Activated naive CD8-positive, alpha-beta T cell treated with anti-CD3 and anti-CD28 coated beads, Interleukin-2, amount 10 ng/mL, durations not matched to agents 7 days and 5 days (primary cell): Measurements from ENCODE around the gene RFT1. TPM values are rescaled to one million over a fixed set of nuclear protein-coding genes. Genes with fewer than 3 reads are reported as not detected.

ENCODE experiments used
- ATAC-seq: fragments of 150-1000 bp; cut with Tn5 transposase; one replicate; pipeline ENCODE4 v1.10.0; 2021; ENCODE audit warnings: low read depth, moderate library complexity
- POLR2A ChIA-PET: fragments of 350-600 bp; sonication (Branson Sonifier 250); formaldehyde crosslinking; loops from one replicate; lab custom pipeline; 2021; ENCODE audit warnings: antibody characterized with exemption; lab: Charles Lee
- DNase-seq: peaks from one replicate; pipeline ENCODE4 v3.0.0; 2021
- H3K27ac Mint-ChIP-seq: one replicate; pipeline ENCODE4 v1.8.0; 2022; ENCODE audit warnings: mild to moderate bottlenecking, mixed read lengths
- H3K27me3 Mint-ChIP-seq: one replicate; pipeline ENCODE4 v1.8.0; 2022; ENCODE audit warnings: mild to moderate bottlenecking, moderate library complexity, mixed read lengths
- H3K36me3 Mint-ChIP-seq: one replicate; pipeline ENCODE4 v1.8.0; 2021; ENCODE audit warnings: mild to moderate bottlenecking, mixed read lengths
- H3K4me1 Mint-ChIP-seq: one replicate; pipeline ENCODE4 v1.8.0; 2021; ENCODE audit warnings: mixed read lengths
- H3K4me3 Mint-ChIP-seq: one replicate; pipeline ENCODE4 v1.8.0; 2022; ENCODE audit warnings: mild to moderate bottlenecking, moderate library complexity, mixed read lengths
- H3K9me3 Mint-ChIP-seq: one replicate; pipeline ENCODE4 v1.8.0; 2021; ENCODE audit warnings: mixed read lengths
- total RNA-seq, 2 experiments: library from RNA; stranded (reverse); gene quantifications; one replicate each; pipeline ENCODE4 v1.2.3, GENCODE V29; 2021

The RFT1 gene
- total RNA-seq: 10 to 100 TPM; 27.9 to 32.2 TPM

- H3K9me3 Mint-ChIP-seq: no peaks in the 10 kb centered on the region
- POLR2A ChIA-PET: interaction anchor here (0.6 to 2.0 kb wide), 4 partner anchors 26 to 65 kb away, joined by 3 to 5 read pairs (median 4); no protein-coding TSS in a partner anchor
- peak; percentile 92 for ATAC-seq
- H3K36me3 Mint-ChIP-seq: no peaks in the 10 kb centered on the region
- H3K4me1 Mint-ChIP-seq: peaks cover 22% of the 10 kb centered on the region
- peak within 1 kb of the TSS; percentile 91 for H3K27ac Mint-ChIP-seq
- peak within 1 kb of the TSS; percentile 88 for H3K4me3 Mint-ChIP-seq
- DNase-seq: peak; percentile 97
- H3K27me3 Mint-ChIP-seq: no peaks in the 10 kb centered on the region
Observed at GRCh38 chr3:53130179-53131061, at the start of gene RFT1. TSS of gene RFT1 (minus strand) at chr3:53130435. CDS start at chr3:53130400, 35 bp downstream.

- POLR2A ChIA-PET: interaction anchor here (0.6 kb wide), 1 partner anchor 321 kb away, joined by 3 read pairs; no protein-coding TSS in a partner anchor
- H3K4me3 Mint-ChIP-seq: no peak overlapping the region
- peaks cover 1% of the 10 kb centered on the region for H3K4me1 Mint-ChIP-seq
- no peak overlapping the region for H3K27ac Mint-ChIP-seq
- H3K36me3 Mint-ChIP-seq: no peaks in the 10 kb centered on the region
- DNase-seq (no peak), ATAC-seq (no peak)
- no peaks in the 10 kb centered on the region for H3K9me3 Mint-ChIP-seq
- H3K27me3 Mint-ChIP-seq: no peaks in the 10 kb centered on the region
Observed at GRCh38 chr3:53179580-53179979, 49.3 kb upstream of the RFT1 start.

GRCh38 chr3:53178246-53178645 is 48.0 kb upstream of the RFT1 start:
- ATAC-seq: no peak
- Mint-ChIP-seq H3K4me1 (peaks cover 1% of the 10 kb centered on the region), H3K4me3 (no peak overlapping the region), H3K27me3 (no peaks in the 10 kb centered on the region), H3K9me3 (no peaks in the 10 kb centered on the region), H3K36me3 (peaks cover 3% of the 10 kb centered on the region), H3K27ac (no peak overlapping the region)
- POLR2A ChIA-PET: no interaction called here
- DNase-seq: no peak

- peaks cover 13% of the 10 kb centered on the region for H3K4me1 Mint-ChIP-seq
- H3K9me3 Mint-ChIP-seq: no peaks in the 10 kb centered on the region
- ATAC-seq: no peak
- peaks cover 3% of the 10 kb centered on the region for H3K36me3 Mint-ChIP-seq
- DNase-seq: no peak
- H3K4me3 Mint-ChIP-seq: no peak overlapping the region
- H3K27me3 Mint-ChIP-seq: no peaks in the 10 kb centered on the region
- no peak overlapping the region for H3K27ac Mint-ChIP-seq
- POLR2A ChIA-PET: no interaction called here
Observed at GRCh38 chr3:53175613-53176540, 45.6 kb upstream of the RFT1 start.

GRCh38 chr3:53174346-53175250 is 44.4 kb upstream of the RFT1 start:
- POLR2A ChIA-PET: no interaction called here
- no peak overlapping the region for H3K27ac Mint-ChIP-seq
- no peak overlapping the region for H3K4me3 Mint-ChIP-seq
- DNase-seq: no peak
- no peaks in the 10 kb centered on the region for H3K27me3 Mint-ChIP-seq
- ATAC-seq: no peak
- peaks cover 25% of the 10 kb centered on the region for H3K4me1 Mint-ChIP-seq
- H3K9me3 Mint-ChIP-seq: no peaks in the 10 kb centered on the region
- peaks cover 3% of the 10 kb centered on the region for H3K36me3 Mint-ChIP-seq

- ATAC-seq (no peak), DNase-seq (no peak)
- H3K27me3 Mint-ChIP-seq: peaks cover 2% of the 10 kb centered on the region
- H3K4me1 Mint-ChIP-seq: peaks cover 37% of the 10 kb centered on the region
- H3K9me3 Mint-ChIP-seq: no peaks in the 10 kb centered on the region
- POLR2A ChIA-PET: no interaction called here
- no peak overlapping the region for H3K27ac Mint-ChIP-seq
- peaks cover 3% of the 10 kb centered on the region for H3K36me3 Mint-ChIP-seq
- no peak overlapping the region for H3K4me3 Mint-ChIP-seq
Observed at GRCh38 chr3:53173107-53173506, 42.9 kb upstream of the RFT1 start.

- ATAC-seq (no peak), DNase-seq (no peak)
- peaks cover 3% of the 10 kb centered on the region for H3K36me3 Mint-ChIP-seq
- POLR2A ChIA-PET: interaction anchor here (0.9 kb wide), 1 partner anchor 11 kb away, joined by 3 read pairs; the partner anchor contains the start of gene PRKCD
- no peaks in the 10 kb centered on the region for H3K9me3 Mint-ChIP-seq
- H3K27me3 Mint-ChIP-seq: peaks cover 2% of the 10 kb centered on the region
- H3K4me1 Mint-ChIP-seq: peaks cover 42% of the 10 kb centered on the region
- peak overlapping the region; percentile 24 for H3K27ac Mint-ChIP-seq
- H3K4me3 Mint-ChIP-seq: no peak overlapping the region
Observed at GRCh38 chr3:53171827-53172505, 41.7 kb upstream of the RFT1 start.

GRCh38 chr3:53171064-53171418 is 40.8 kb upstream of the RFT1 start:
- peaks cover 2% of the 10 kb centered on the region for H3K27me3 Mint-ChIP-seq
- peaks cover 3% of the 10 kb centered on the region for H3K36me3 Mint-ChIP-seq
- no peak for ATAC-seq
- peaks cover 45% of the 10 kb centered on the region for H3K4me1 Mint-ChIP-seq
- POLR2A ChIA-PET: no interaction called here
- no peak for DNase-seq
- H3K9me3 Mint-ChIP-seq: no peaks in the 10 kb centered on the region
- H3K27ac Mint-ChIP-seq: no peak overlapping the region
- H3K4me3 Mint-ChIP-seq: no peak overlapping the region

- Mint-ChIP-seq H3K27me3 (peaks cover 2% of the 10 kb centered on the region), H3K36me3 (peaks cover 3% of the 10 kb centered on the region), H3K4me3 (peak overlapping the region; percentile 39), H3K4me1 (peaks cover 45% of the 10 kb centered on the region), H3K9me3 (no peaks in the 10 kb centered on the region), H3K27ac (peak overlapping the region; percentile 53)
- DNase-seq (no peak), ATAC-seq (peak; percentile 42)
- POLR2A ChIA-PET: interaction anchor here (0.9 to 1.9 kb wide), 2 partner anchors 15 to 67 kb away, joined by 4 read pairs; no protein-coding TSS in a partner anchor
Observed at GRCh38 chr3:53170325-53171063, 40.3 kb upstream of the RFT1 start.

- H3K4me3 Mint-ChIP-seq: no peak overlapping the region
- no peak overlapping the region for H3K27ac Mint-ChIP-seq
- peaks cover 43% of the 10 kb centered on the region for H3K4me1 Mint-ChIP-seq
- ATAC-seq: no peak
- no peak for DNase-seq
- H3K36me3 Mint-ChIP-seq: peaks cover 3% of the 10 kb centered on the region
- POLR2A ChIA-PET: interaction anchor here (0.5 to 1.9 kb wide), 4 partner anchors 9 to 97 kb away, joined by 3 to 4 read pairs (median 4); partner anchors contain the start of gene PRKCD
- H3K27me3 Mint-ChIP-seq: peaks cover 2% of the 10 kb centered on the region
- H3K9me3 Mint-ChIP-seq: no peaks in the 10 kb centered on the region
Observed at GRCh38 chr3:53169832-53170324, 39.6 kb upstream of the RFT1 start.

GRCh38 chr3:53169045-53169831 is 39.0 kb upstream of the RFT1 start:
- peak; percentile 35 for ATAC-seq
- DNase-seq: no peak

More at GRCh38 chr3:53169045-53169831, 39.0 kb upstream of the RFT1 start:
- POLR2A ChIA-PET: interaction anchor here (0.5 to 1.9 kb wide), 3 partner anchors 9 to 98 kb away, joined by 3 to 4 read pairs (median 3); partner anchors contain the start of gene PRKCD
- Mint-ChIP-seq H3K4me1 (peaks cover 43% of the 10 kb centered on the region), H3K9me3 (no peaks in the 10 kb centered on the region), H3K27ac (peak overlapping the region; percentile 71), H3K36me3 (peaks cover 3% of the 10 kb centered on the region), H3K27me3 (peaks cover 2% of the 10 kb centered on the region), H3K4me3 (no peak overlapping the region)
